ENCODE results near the gene BCL2. TPM values are rescaled to one million over a fixed set of nuclear protein-coding genes. Genes with fewer than 3 reads are reported as not detected.
A peak's percentile ranks its signal among the peaks of the same experiment; 100 is the strongest.

BCL2 gene
- total RNA-seq, 4 donors from 2014 or later: 14.3 to 34.8 (median 23.5) TPM

- Histone ChIP-seq H3K4me1 (peaks cover under 1 to 30% (median 8%) of the 10 kb centered on the region in 4 donors), H3K36me3 (no peaks in the 10 kb centered on the region), H3K27me3 (no peaks in the 10 kb centered on the region), H3K9me3 (no peaks in the 10 kb centered on the region), H3K27ac (peak overlapping the region; percentile 33 to 76 (median 50)), H3K4me3 (peak overlapping the region in 1 of 4 donors; percentile 19)
- peak in 1 of 3 donors; percentile 27 for TF ChIP-seq POLR2AphosphoS5 (IDR thresholded peaks at IDR 0.05)
- no peak for TF ChIP-seq EP300 (IDR thresholded peaks at IDR 0.05; ENCODE audit: low read depth)
- DNase-seq: no peak
- in situ Hi-C loops (cut with MboI; ENCODE audit: low pct_ligation_motif_present in 1 of 4, low pct_unique_long_range_greater_than_20kb in 1 of 4, low sequenced_read_pairs in 3 of 4) (loop anchor here (10.0 to 25.0 kb wide), 4 partner anchors 177 to 299 kb away; partner anchors contain the start of gene BCL2 (in 1 of the 4)), intact Hi-C loops (cut with DNase I; ENCODE audit: low total_unique reads) (loop anchor here (10.0 kb wide), 1 partner anchor 113 kb away; no protein-coding TSS in a partner anchor)
- 61 to 87% methylated on average over 9 to 12 of the region's 12 CpGs for WGBS, 2 donors (ENCODE audit: low coverage in 1 of 2)
These were observed 181.6 kb downstream of the BCL2 start for GRCh38 chr18:63137999-63138435.

- no peak for TF ChIP-seq POLR2A (IDR thresholded peaks at IDR 0.05)
- TF ChIP-seq, protein P1, sequence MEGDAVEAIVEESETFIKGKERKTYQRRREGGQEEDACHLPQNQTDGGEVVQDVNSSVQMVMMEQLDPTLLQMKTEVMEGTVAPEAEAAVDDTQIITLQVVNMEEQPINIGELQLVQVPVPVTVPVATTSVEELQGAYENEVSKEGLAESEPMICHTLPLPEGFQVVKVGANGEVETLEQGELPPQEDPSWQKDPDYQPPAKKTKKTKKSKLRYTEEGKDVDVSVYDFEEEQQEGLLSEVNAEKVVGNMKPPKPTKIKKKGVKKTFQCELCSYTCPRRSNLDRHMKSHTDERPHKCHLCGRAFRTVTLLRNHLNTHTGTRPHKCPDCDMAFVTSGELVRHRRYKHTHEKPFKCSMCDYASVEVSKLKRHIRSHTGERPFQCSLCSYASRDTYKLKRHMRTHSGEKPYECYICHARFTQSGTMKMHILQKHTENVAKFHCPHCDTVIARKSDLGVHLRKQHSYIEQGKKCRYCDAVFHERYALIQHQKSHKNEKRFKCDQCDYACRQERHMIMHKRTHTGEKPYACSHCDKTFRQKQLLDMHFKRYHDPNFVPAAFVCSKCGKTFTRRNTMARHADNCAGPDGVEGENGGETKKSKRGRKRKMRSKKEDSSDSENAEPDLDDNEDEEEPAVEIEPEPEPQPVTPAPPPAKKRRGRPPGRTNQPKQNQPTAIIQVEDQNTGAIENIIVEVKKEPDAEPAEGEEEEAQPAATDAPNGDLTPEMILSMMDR (IDR thresholded peaks at IDR 0.05): no peak
- TF ChIP-seq EP300 (IDR thresholded peaks at IDR 0.05; ENCODE audit: low read depth): no peak
- TF ChIP-seq POLR2AphosphoS5 (IDR thresholded peaks at IDR 0.05): no peak
- Histone ChIP-seq H3K9me3 (no peaks in the 10 kb centered on the region), H3K4me1 (peaks cover 0 to 32% (median 16%) of the 10 kb centered on the region in 4 donors), H3K27ac (no peak overlapping the region), H3K4me3 (no peak overlapping the region), H3K36me3 (no peaks in the 10 kb centered on the region), H3K27me3 (no peaks in the 10 kb centered on the region)
- intact Hi-C loops (cut with DNase I; ENCODE audit: low total_unique reads) (loop anchor here (10.0 kb wide), 1 partner anchor 110 kb away; no protein-coding TSS in a partner anchor), in situ Hi-C loops (cut with MboI; ENCODE audit: low pct_ligation_motif_present in 1 of 4, low pct_unique_long_range_greater_than_20kb in 1 of 4, low sequenced_read_pairs in 3 of 4) (loop anchor here (10.0 to 25.0 kb wide), 4 partner anchors 180 to 302 kb away; partner anchors contain the start of gene BCL2 (in 1 of the 4))
- DNase-seq: no peak
- WGBS, 2 donors (ENCODE audit: low coverage in 1 of 2): 70 to 87% methylated on average over 3 of the region's 3 CpGs
These were observed 184.5 kb downstream of the BCL2 start for GRCh38 chr18:63135101-63135500.

DNA sequence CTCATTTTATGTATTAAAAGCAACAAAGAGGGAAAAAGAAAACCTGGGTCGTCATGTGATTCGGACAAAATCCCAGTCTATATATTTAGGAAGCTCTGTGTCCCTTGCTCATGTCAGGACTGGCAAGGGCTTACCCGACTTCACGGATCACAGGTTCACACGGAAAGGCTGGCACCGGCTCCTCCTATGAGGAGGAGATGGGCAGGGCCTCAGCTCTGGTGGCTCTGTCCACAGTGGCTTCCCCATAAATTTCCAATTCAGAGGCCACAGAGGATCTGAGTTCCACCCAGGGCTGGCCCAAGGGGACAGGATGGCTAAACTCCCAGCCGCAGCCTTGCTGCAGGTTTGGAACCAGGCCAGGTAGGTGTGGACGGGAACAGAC is 186.8 kb downstream of the BCL2 start:
- Histone ChIP-seq H3K27me3 (no peaks in the 10 kb centered on the region), H3K4me3 (peak overlapping the region in 1 of 4 donors; percentile 23), H3K27ac (peak overlapping the region; percentile 55 to 64 (median 62)), H3K9me3 (no peaks in the 10 kb centered on the region), H3K4me1 (peaks cover 0 to 24% (median 16%) of the 10 kb centered on the region in 4 donors), H3K36me3 (no peaks in the 10 kb centered on the region)
- intact Hi-C loops (cut with DNase I; ENCODE audit: low total_unique reads) (loop anchor here (5.0 to 10.0 kb wide), 2 partner anchors 108 to 189 kb away; no protein-coding TSS in a partner anchor), in situ Hi-C loops (cut with MboI; ENCODE audit: low pct_ligation_motif_present in 1 of 4, low pct_unique_long_range_greater_than_20kb in 1 of 4, low sequenced_read_pairs in 3 of 4) (loop anchor here (5.0 to 25.0 kb wide), 5 partner anchors 182 to 304 kb away; partner anchors contain the start of gene BCL2 (in 2 of the 4))
- 51% methylated on average over 8 of the region's 8 CpGs; no CpG with 5 or more reads in 1 of the 2 donors for WGBS, 2 donors (ENCODE audit: low coverage in 1 of 2)
- peak; percentile 60 for DNase-seq
- TF ChIP-seq, protein P1 (IDR thresholded peaks at IDR 0.05): no peak
- TF ChIP-seq POLR2A (IDR thresholded peaks at IDR 0.05): no peak
- TF ChIP-seq EP300 (IDR thresholded peaks at IDR 0.05; ENCODE audit: low read depth): no peak
- TF ChIP-seq POLR2AphosphoS5 (IDR thresholded peaks at IDR 0.05): no peak

DNA sequence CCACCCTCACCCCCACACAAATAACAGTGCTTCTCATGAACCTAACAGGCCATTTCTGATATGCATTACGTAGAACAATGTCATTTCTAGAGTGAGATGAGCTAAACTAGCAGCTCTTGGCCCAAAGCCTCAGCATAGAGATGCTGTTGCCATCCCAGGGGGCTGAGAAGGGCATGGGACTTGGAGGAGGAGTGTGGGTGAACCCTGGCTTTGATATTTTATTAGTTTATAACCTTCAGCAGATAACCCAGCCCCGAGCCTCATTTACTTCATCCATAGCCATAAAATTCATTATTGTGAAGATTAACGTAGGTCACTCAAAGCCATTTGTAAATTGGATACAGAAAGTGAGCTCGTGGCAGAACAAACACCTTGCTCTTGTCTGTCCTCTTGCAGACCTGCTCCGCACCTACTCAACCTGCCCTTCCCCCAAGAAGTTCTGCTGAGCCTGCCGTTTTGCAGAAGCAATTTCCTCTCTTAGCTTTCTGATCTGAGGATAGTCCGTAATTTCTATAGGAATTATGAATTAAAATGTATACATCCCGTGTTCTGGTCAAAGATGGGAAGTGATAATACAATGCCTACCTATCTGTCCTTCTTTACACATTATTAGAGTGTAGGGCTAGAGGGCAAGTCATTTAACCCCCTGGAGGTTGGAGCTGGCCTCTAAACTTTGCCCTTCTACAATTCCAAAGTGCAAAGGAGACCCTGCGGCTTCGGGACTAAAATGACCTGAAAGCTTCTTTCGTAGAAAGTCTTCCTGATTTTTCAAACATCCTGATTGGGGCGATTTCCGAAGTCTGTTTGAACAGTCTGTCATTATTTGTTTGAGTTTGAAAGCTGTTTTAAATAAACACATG is 187.4 kb downstream of the BCL2 start:
- no peaks in the 10 kb centered on the region for H3K27me3 ChIP-seq
- H3K36me3 ChIP-seq: no peaks in the 10 kb centered on the region
- DNase-seq: peak; percentile 37
- WGBS, 2 donors (ENCODE audit: low coverage in 1 of 2): 51 to 54% methylated on average over 9 to 13 of the region's 13 CpGs
- no peak for TF ChIP-seq POLR2AphosphoS5 (IDR thresholded peaks at IDR 0.05)
- no peak for TF ChIP-seq EP300 (IDR thresholded peaks at IDR 0.05; ENCODE audit: low read depth)
- no peak for TF ChIP-seq POLR2A (IDR thresholded peaks at IDR 0.05)
- TF ChIP-seq, protein P1 (IDR thresholded peaks at IDR 0.05): no peak
- peak overlapping the region; percentile 55 to 64 (median 62) for H3K27ac ChIP-seq
- H3K9me3 ChIP-seq: no peaks in the 10 kb centered on the region
- intact Hi-C loops (cut with DNase I; ENCODE audit: low total_unique reads): loop anchor here (5.0 to 10.0 kb wide), 2 partner anchors 107 to 190 kb away; no protein-coding TSS in a partner anchor
- H3K4me1 ChIP-seq: peaks cover 0 to 20% (median 16%) of the 10 kb centered on the region in 4 donors
- H3K4me3 ChIP-seq: peak overlapping the region in 1 of 4 donors; percentile 23
- in situ Hi-C loops (cut with MboI; ENCODE audit: low pct_ligation_motif_present in 1 of 4, low pct_unique_long_range_greater_than_20kb in 1 of 4, low sequenced_read_pairs in 3 of 4): loop anchor here (5.0 to 25.0 kb wide), 5 partner anchors 183 to 305 kb away; partner anchors contain the start of gene BCL2 (in 2 of the 4)

All from transverse colon (tissue), 4 donors.